NCI-H2107 (cell line): ENCODE results near the gene RAP1GAP2.
A peak's percentile ranks its signal among the peaks of the same experiment; 100 is the strongest.

Source experiments
- DNase-seq: peaks from one replicate; lab custom pipeline; 2025; lab: John Stamatoyannopoulos, UW

Gene RAP1GAP2

GRCh38 chr17:2947996-2948550 is 151.8 kb downstream of the RAP1GAP2 start:
- no peak for DNase-seq

- DNase-seq = no peak
These were observed 152.7 kb downstream of the RAP1GAP2 start for GRCh38 chr17:2948721-2949468.

GRCh38 chr17:2949469-2950044 is 153.3 kb downstream of the RAP1GAP2 start:
- no peak for DNase-seq

GRCh38 chr17:2950846-2951245 is 154.6 kb downstream of the RAP1GAP2 start:
- no peak for DNase-seq

- no peak for DNase-seq
These were observed 156.1 kb downstream of the RAP1GAP2 start for GRCh38 chr17:2952174-2952845.

- peak; percentile 13 for DNase-seq
These were observed 158.7 kb downstream of the RAP1GAP2 start for GRCh38 chr17:2954898-2955445.

GRCh38 chr17:2955931-2956582 is 159.8 kb downstream of the RAP1GAP2 start:
- no peak for DNase-seq

GRCh38 chr17:2957631-2958286 is 161.5 kb downstream of the RAP1GAP2 start:
- DNase-seq = no peak

- DNase-seq = no peak
These were observed 162.5 kb downstream of the RAP1GAP2 start for GRCh38 chr17:2958706-2959222.

- DNase-seq = no peak
These were observed 163.3 kb downstream of the RAP1GAP2 start for GRCh38 chr17:2959371-2960130.

GRCh38 chr17:2961446-2961845 is 165.2 kb downstream of the RAP1GAP2 start:
- no peak for DNase-seq

- no peak for DNase-seq
These were observed 166.0 kb downstream of the RAP1GAP2 start for GRCh38 chr17:2962236-2962635.

- no peak for DNase-seq
These were observed 166.5 kb downstream of the RAP1GAP2 start for GRCh38 chr17:2962729-2963128.

- DNase-seq = no peak
These were observed 167.2 kb downstream of the RAP1GAP2 start for GRCh38 chr17:2963332-2964027.

GRCh38 chr17:2964028-2964356 is 167.8 kb downstream of the RAP1GAP2 start:
- DNase-seq = no peak

GRCh38 chr17:2964370-2964769 is 168.1 kb downstream of the RAP1GAP2 start:
- DNase-seq = no peak

- no peak for DNase-seq
These were observed 168.6 kb downstream of the RAP1GAP2 start for GRCh38 chr17:2964831-2965230.

GRCh38 chr17:2965621-2966595 is 169.7 kb downstream of the RAP1GAP2 start:
- no peak for DNase-seq

- no peak for DNase-seq
These were observed 171.3 kb downstream of the RAP1GAP2 start for GRCh38 chr17:2967515-2967914.
